SK-N-MC (cell line): Measurements from ENCODE around the gene MUC3A.

Source experiments
- DNase-seq: peaks from one replicate; pipeline ENCODE4 v3.0.0-alpha.2; 2011; ENCODE audit warnings: low read depth, low spot score
- H3K27ac ChIP-seq: fragments of 200-600 bp; sonication (generic); 2 replicates; pipeline ENCODE4 v1.5.1; 2016; ENCODE audit warnings: mixed run types
- H3K36me3 ChIP-seq: fragments of 200-600 bp; sonication (generic); 2 replicates; pipeline ENCODE4 v1.6.1; 2017; ENCODE audit warnings: antibody characterized with exemption, low read length, mixed read lengths; ENCODE audit not compliant: insufficient read depth
- H3K4me3 ChIP-seq: fragments of 200-600 bp; sonication (generic); 2 replicates; pipeline ENCODE4 v1.5.1; 2016
- H3K9ac ChIP-seq: fragments of 200-600 bp; sonication (generic); 2 replicates; pipeline ENCODE4 v1.8.0; 2017; ENCODE audit warnings: mixed run types, mixed read lengths; ENCODE audit not compliant: insufficient read length
- H3K9me3 ChIP-seq: fragments of 200-600 bp; sonication (generic); 2 replicates; pipeline ENCODE4 v1.6.1; 2017; ENCODE audit warnings: low read depth, mild to moderate bottlenecking, antibody characterized with exemption, low read length, moderate library complexity, mixed read lengths
- EZH2 ChIP-seq: fragments of 200-600 bp; sonication (generic); IDR thresholded peaks from one replicate; pipeline ENCODE4 v1.6.1; 2017; ENCODE audit warnings: antibody characterized with exemption
- FOXP2 ChIP-seq: optimal IDR thresholded peaks from 2 replicates; pipeline ENCODE3; 2011; ENCODE audit warnings: mild to moderate bottlenecking, moderate library complexity; ENCODE audit not compliant: insufficient read depth; ENCODE audit errors: extremely low read length, control extremely low read depth
- POLR2AphosphoS5 ChIP-seq: IDR thresholded peaks from 2 replicates; pipeline ENCODE4 v1.6.1; 2012; ENCODE audit warnings: mild to moderate bottlenecking, low read depth, low read length, borderline replicate concordance

Gene MUC3A

DNA sequence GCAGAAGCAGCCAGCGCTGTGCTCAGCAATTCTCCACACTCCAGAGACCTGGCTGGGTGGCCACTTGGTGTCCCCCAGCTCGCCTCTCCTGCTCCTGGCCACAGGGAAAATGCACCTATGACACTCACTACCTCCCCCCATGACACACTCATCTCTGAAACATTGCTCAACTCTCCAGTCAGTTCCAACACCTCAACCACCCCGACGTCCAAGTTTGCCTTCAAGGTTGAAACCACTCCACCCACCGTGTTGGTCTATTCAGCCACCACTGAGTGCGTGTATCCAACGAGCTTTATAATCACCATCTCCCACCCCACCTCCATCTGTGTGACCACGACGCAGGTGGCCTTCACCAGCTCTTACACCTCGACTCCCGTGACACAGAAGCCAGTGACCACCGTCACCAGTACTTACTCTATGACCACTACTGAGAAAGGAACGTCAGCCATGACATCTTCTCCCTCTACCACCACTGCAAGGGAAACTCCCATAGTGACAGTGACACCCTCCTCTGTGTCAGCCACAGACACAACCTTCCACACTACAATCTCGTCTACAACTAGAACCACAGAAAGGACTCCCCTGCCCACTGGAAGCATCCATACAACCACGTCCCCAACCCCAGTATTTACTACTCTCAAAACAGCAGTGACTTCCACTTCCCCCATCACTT lies 2.7 kb downstream of the MUC3A start:
- H3K36me3 ChIP-seq = no peaks in the 10 kb centered on the region
- TF ChIP-seq EZH2 = no peak
- no peak for TF ChIP-seq FOXP2
- no peak for TF ChIP-seq POLR2AphosphoS5
- DNase-seq = no peak

GRCh38 chr7:100952641-100953040 lies 3.3 kb downstream of the MUC3A start:
- no peak overlapping the region for H3K9ac ChIP-seq
- H3K4me3 ChIP-seq = no peak overlapping the region
- H3K27ac ChIP-seq = no peak overlapping the region
- TF ChIP-seq POLR2AphosphoS5 (no peak), FOXP2 (no peak), EZH2 (no peak)
- H3K36me3 ChIP-seq = no peaks in the 10 kb centered on the region
- H3K9me3 ChIP-seq = no peaks in the 10 kb centered on the region
- no peak for DNase-seq

More for the DNA sequence above, 2.7 kb downstream of the MUC3A start:
- H3K4me3 ChIP-seq = no peak overlapping the region
- H3K27ac ChIP-seq = no peak overlapping the region
- no peaks in the 10 kb centered on the region for H3K9me3 ChIP-seq
- no peak overlapping the region for H3K9ac ChIP-seq

DNA sequence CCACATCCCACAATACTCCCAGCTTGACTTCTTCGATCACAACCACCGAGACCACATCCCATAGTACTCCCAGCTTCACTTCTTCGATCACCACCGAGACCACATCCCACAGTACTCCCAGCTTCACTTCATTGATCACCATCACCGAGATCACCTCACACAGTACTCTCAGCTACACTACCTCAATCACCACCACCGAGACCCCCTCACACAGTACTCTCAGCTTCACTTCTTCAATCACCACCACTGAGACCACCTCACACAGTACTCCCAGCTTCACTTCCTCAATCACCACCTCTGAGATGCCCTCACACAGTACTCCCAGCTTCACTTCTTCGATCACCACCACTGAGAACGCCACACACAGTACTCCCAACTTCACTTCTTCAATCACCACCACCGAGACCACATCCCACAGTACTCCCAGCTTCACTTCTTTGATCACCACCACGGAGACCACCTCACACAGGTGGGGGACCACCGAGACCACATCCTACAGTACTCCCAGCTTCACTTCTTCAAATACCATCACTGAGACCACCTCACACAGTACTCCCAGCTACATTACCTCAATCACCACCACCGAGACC lies 8.6 kb downstream of the MUC3A start:
- TF ChIP-seq POLR2AphosphoS5 (no peak), FOXP2 (no peak), EZH2 (no peak)
- Histone ChIP-seq H3K4me3 (no peak overlapping the region), H3K36me3 (no peaks in the 10 kb centered on the region), H3K9ac (no peak overlapping the region), H3K27ac (no peak overlapping the region), H3K9me3 (no peaks in the 10 kb centered on the region)
- DNase-seq = no peak

DNA sequence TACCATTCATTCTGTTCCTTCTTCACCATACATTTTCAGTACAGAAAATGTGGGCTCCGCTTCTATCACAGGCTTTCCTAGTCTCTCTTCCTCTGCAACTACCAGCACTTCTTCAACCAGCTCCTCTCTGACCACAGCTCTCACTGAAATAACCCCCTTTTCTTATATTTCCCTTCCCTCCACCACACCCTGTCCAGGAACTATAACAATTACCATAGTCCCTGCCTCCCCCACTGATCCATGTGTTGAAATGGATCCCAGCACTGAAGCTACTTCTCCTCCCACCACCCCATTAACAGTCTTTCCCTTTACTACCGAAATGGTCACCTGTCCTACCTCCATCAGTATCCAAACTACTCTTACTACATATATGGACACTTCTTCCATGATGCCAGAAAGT lies 10.6 kb downstream of the MUC3A start:
- Histone ChIP-seq H3K9ac (no peak overlapping the region), H3K36me3 (no peaks in the 10 kb centered on the region), H3K27ac (no peak overlapping the region), H3K4me3 (no peak overlapping the region), H3K9me3 (no peaks in the 10 kb centered on the region)
- no peak for TF ChIP-seq FOXP2
- TF ChIP-seq POLR2AphosphoS5 = no peak
- TF ChIP-seq EZH2 = no peak
- no peak for DNase-seq

GRCh38 chr7:100962537-100962936 lies 13.2 kb downstream of the MUC3A start:
- Histone ChIP-seq H3K27ac (no peak overlapping the region), H3K4me3 (no peak overlapping the region), H3K36me3 (no peaks in the 10 kb centered on the region), H3K9ac (no peak overlapping the region), H3K9me3 (no peaks in the 10 kb centered on the region)
- TF ChIP-seq POLR2AphosphoS5 (no peak), EZH2 (no peak), FOXP2 (no peak)
- no peak for DNase-seq

- H3K4me3 ChIP-seq = no peak overlapping the region
- TF ChIP-seq POLR2AphosphoS5 (no peak), EZH2 (no peak), FOXP2 (no peak)
- H3K9me3 ChIP-seq = no peaks in the 10 kb centered on the region
- H3K27ac ChIP-seq = no peak overlapping the region
- H3K9ac ChIP-seq = no peak overlapping the region
- DNase-seq = no peak
- no peaks in the 10 kb centered on the region for H3K36me3 ChIP-seq
These were observed 14.1 kb downstream of the MUC3A start for GRCh38 chr7:100963386-100963785.

GRCh38 chr7:100963874-100964273 lies 14.5 kb downstream of the MUC3A start:
- DNase-seq = no peak

GRCh38 chr7:100964630-100965029 lies 15.3 kb downstream of the MUC3A start:
- H3K9me3 ChIP-seq = no peaks in the 10 kb centered on the region
- no peak for TF ChIP-seq POLR2AphosphoS5
- TF ChIP-seq FOXP2 = no peak
- TF ChIP-seq EZH2 = no peak
- DNase-seq = no peak

More at GRCh38 chr7:100963874-100964273, 14.5 kb downstream of the MUC3A start:
- H3K27ac ChIP-seq = no peak overlapping the region
- no peak overlapping the region for H3K9ac ChIP-seq
- no peaks in the 10 kb centered on the region for H3K36me3 ChIP-seq
- TF ChIP-seq EZH2 (no peak), POLR2AphosphoS5 (no peak), FOXP2 (no peak)
- no peak overlapping the region for H3K4me3 ChIP-seq
- no peaks in the 10 kb centered on the region for H3K9me3 ChIP-seq

GRCh38 chr7:100965045-100965722 lies 15.8 kb downstream of the MUC3A start:
- TF ChIP-seq POLR2AphosphoS5 (no peak), FOXP2 (no peak), EZH2 (no peak)
- no peak for DNase-seq
- Histone ChIP-seq H3K4me3 (peak overlapping the region; percentile 67), H3K9ac (no peak overlapping the region), H3K27ac (no peak overlapping the region), H3K9me3 (no peaks in the 10 kb centered on the region), H3K36me3 (no peaks in the 10 kb centered on the region)

More at GRCh38 chr7:100964630-100965029, 15.3 kb downstream of the MUC3A start:
- H3K27ac ChIP-seq = no peak overlapping the region
- H3K9ac ChIP-seq = no peak overlapping the region
- no peak overlapping the region for H3K4me3 ChIP-seq
- no peaks in the 10 kb centered on the region for H3K36me3 ChIP-seq
